ENCODE measurements around the gene PLAAT2. TPM values are rescaled to one million over a fixed set of nuclear protein-coding genes. Genes with fewer than 3 reads are reported as not detected.

Gene PLAAT2
- total RNA-seq, 1 experiment from 2014 or later = 0.58 TPM

DNA sequence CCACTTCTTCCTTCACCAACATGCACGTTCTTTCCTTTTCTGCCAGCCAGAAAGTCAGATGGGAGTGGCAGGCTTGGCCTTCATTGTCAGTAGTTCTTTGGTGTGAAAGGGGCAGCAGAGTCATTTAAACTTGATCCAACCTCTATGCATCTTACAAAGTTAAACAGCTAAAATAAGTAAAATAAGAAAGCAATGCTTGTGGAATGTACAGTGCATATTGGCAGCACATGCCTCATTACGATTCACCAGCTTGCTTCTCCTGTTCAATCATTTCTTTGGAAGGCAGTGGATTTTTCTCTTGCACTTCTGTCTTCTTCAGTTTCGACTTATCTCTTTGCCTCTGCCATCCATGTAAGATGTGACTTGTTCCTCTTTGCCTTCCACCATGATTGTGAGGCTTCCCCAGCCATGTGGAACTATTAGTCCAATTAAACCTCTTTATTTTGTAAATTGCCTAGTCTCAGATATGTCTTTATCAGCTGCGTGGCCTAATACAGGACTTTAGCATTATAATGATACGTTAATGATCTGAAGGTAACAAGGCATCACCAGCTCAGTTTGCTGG is 42.5 kb downstream of the PLAAT2 start:
- CTCF ChIA-PET = interaction anchor here (2.2 kb wide), 1 partner anchor 41 kb away, joined by 9 read pairs; no protein-coding TSS in a partner anchor
- Mint-ChIP-seq H3K27ac (ENCODE audit: low read depth, unreplicated experiment) (no peak overlapping the region), H3K4me3 (ENCODE audit: unreplicated experiment) (no peak overlapping the region), H3K27me3 (ENCODE audit: insufficient read depth, unreplicated experiment) (no peaks in the 10 kb centered on the region), H3K9me3 (ENCODE audit: unreplicated experiment) (peaks cover 14% of the 10 kb centered on the region), H3K36me3 (ENCODE audit: insufficient read depth, unreplicated experiment) (no peaks in the 10 kb centered on the region), H3K4me1 (ENCODE audit: insufficient read depth, unreplicated experiment) (no peaks in the 10 kb centered on the region)
- POLR2A ChIA-PET = interaction anchor here (0.7 kb wide), 1 partner anchor 306 kb away, joined by 4 read pairs; no protein-coding TSS in a partner anchor
- BruUV-seq (replicated peaks) = no TSS peak
- intact Hi-C loops (cut with micrococcal nuclease) = no loop called here
- TF ChIP-seq, protein P1, sequence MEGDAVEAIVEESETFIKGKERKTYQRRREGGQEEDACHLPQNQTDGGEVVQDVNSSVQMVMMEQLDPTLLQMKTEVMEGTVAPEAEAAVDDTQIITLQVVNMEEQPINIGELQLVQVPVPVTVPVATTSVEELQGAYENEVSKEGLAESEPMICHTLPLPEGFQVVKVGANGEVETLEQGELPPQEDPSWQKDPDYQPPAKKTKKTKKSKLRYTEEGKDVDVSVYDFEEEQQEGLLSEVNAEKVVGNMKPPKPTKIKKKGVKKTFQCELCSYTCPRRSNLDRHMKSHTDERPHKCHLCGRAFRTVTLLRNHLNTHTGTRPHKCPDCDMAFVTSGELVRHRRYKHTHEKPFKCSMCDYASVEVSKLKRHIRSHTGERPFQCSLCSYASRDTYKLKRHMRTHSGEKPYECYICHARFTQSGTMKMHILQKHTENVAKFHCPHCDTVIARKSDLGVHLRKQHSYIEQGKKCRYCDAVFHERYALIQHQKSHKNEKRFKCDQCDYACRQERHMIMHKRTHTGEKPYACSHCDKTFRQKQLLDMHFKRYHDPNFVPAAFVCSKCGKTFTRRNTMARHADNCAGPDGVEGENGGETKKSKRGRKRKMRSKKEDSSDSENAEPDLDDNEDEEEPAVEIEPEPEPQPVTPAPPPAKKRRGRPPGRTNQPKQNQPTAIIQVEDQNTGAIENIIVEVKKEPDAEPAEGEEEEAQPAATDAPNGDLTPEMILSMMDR (IDR thresholded peaks at IDR 0.05; ENCODE audit: unreplicated experiment) = no peak
- DNase-seq (ENCODE audit: unreplicated experiment) = no peak

DNA sequence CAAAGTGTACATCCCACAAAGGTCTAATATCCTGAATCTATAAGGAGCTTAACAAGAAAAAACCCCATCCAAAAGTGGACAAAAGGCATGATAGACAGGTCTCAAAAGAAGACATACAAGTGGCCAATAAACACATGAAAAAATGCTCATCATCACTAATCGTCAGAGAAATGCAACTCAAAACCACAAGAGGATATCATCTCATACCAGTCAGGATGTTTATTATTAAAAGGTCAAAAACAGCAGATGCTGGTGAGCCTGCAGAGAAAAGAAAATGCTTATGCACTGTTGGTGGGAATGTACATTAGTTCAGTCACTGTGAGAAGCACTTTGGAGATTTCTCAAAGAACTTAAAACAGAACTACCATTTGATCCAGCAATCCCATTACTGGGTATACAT is 44.6 kb downstream of the PLAAT2 start:
- ChIA-PET CTCF (interaction anchor here (0.9 kb wide), 1 partner anchor 36 kb away, joined by 3 read pairs; no protein-coding TSS in a partner anchor), POLR2A (no interaction called here)
- Mint-ChIP-seq H3K9me3 (ENCODE audit: unreplicated experiment) (peaks cover 6% of the 10 kb centered on the region), H3K27me3 (ENCODE audit: insufficient read depth, unreplicated experiment) (no peaks in the 10 kb centered on the region), H3K36me3 (ENCODE audit: insufficient read depth, unreplicated experiment) (no peaks in the 10 kb centered on the region), H3K4me1 (ENCODE audit: insufficient read depth, unreplicated experiment) (no peaks in the 10 kb centered on the region), H3K27ac (ENCODE audit: low read depth, unreplicated experiment) (no peak overlapping the region), H3K4me3 (ENCODE audit: unreplicated experiment) (no peak overlapping the region)
- TF ChIP-seq, protein P1 (IDR thresholded peaks at IDR 0.05; ENCODE audit: unreplicated experiment) = no peak
- DNase-seq (ENCODE audit: unreplicated experiment) = no peak
- intact Hi-C loops (cut with micrococcal nuclease) = no loop called here
- BruUV-seq (replicated peaks) = no TSS peak

DNA sequence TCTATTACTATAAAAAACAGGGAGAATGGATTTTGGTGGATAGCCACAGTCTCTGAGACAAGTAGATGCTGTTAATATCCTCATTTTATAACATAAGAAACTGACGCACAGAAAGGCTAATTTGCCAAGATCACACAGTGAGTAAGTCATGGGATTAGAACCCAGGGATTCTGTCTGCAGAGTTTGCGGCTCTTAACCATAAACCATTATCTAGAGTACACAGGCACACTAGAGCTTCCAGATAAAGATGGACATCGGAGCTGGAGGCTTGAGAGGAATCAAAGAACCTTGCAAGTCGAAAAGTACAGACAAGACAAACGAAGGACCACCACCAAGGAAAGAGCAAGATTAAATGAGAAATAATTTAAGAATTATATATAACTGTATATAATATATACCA is 46.0 kb downstream of the PLAAT2 start:
- intact Hi-C loops (cut with micrococcal nuclease) = no loop called here
- Mint-ChIP-seq H3K27ac (ENCODE audit: low read depth, unreplicated experiment) (no peak overlapping the region), H3K4me1 (ENCODE audit: insufficient read depth, unreplicated experiment) (no peaks in the 10 kb centered on the region), H3K4me3 (ENCODE audit: unreplicated experiment) (no peak overlapping the region), H3K36me3 (ENCODE audit: insufficient read depth, unreplicated experiment) (no peaks in the 10 kb centered on the region), H3K27me3 (ENCODE audit: insufficient read depth, unreplicated experiment) (no peaks in the 10 kb centered on the region), H3K9me3 (ENCODE audit: unreplicated experiment) (no peaks in the 10 kb centered on the region)
- ChIA-PET POLR2A (no interaction called here), CTCF (interaction anchor here (0.6 kb wide), 1 partner anchor 843 kb away, joined by 3 read pairs; no protein-coding TSS in a partner anchor)
- no TSS peak for BruUV-seq (replicated peaks)
- TF ChIP-seq, protein P1 (IDR thresholded peaks at IDR 0.05; ENCODE audit: unreplicated experiment) = no peak
- no peak for DNase-seq (ENCODE audit: unreplicated experiment)

DNA sequence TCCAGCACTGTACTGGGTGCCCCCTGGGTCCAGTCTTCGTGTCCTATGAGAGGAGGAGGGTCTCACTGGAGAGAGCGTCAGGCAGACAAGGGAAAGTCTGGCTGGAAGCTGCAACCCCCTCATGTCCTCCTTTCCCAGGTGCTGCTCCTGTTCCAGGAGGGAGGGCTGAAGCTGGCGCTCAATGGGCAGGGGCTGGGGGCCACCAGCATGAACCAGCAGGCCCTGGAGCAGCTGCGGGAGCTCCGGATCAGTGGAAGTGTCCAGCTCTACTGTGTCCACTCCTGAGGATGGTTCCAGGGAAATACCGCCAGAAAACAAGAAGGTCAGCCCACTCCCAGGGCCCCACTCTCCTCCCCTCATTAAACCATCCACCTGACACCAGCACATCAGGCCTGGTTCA is 47.1 kb downstream of the PLAAT2 start:
- Mint-ChIP-seq H3K9me3 (ENCODE audit: unreplicated experiment) (no peaks in the 10 kb centered on the region), H3K4me3 (ENCODE audit: unreplicated experiment) (no peak overlapping the region), H3K36me3 (ENCODE audit: insufficient read depth, unreplicated experiment) (no peaks in the 10 kb centered on the region), H3K4me1 (ENCODE audit: insufficient read depth, unreplicated experiment) (no peaks in the 10 kb centered on the region), H3K27ac (ENCODE audit: low read depth, unreplicated experiment) (no peak overlapping the region), H3K27me3 (ENCODE audit: insufficient read depth, unreplicated experiment) (no peaks in the 10 kb centered on the region)
- no peak for DNase-seq (ENCODE audit: unreplicated experiment)
- no TSS peak for BruUV-seq (replicated peaks)
- intact Hi-C loops (cut with micrococcal nuclease) = no loop called here
- ChIA-PET CTCF (interaction anchor here (0.9 kb wide), 1 partner anchor 21 kb away, joined by 3 read pairs; no protein-coding TSS in a partner anchor), POLR2A (interaction anchor here (0.5 kb wide), 1 partner anchor 1469 kb away, joined by 3 read pairs; no protein-coding TSS in a partner anchor)
- TF ChIP-seq, protein P1 (IDR thresholded peaks at IDR 0.05; ENCODE audit: unreplicated experiment) = no peak

Data from MCF 10A (cell line).